ENCODE measurements around the gene CS. TPM values are rescaled to one million over a fixed set of nuclear protein-coding genes. Genes with fewer than 3 reads are reported as not detected.

CS gene
- total RNA-seq, 4 donors from 2014 or later, result 40.0 to 157 (median 72.8) TPM

DNA sequence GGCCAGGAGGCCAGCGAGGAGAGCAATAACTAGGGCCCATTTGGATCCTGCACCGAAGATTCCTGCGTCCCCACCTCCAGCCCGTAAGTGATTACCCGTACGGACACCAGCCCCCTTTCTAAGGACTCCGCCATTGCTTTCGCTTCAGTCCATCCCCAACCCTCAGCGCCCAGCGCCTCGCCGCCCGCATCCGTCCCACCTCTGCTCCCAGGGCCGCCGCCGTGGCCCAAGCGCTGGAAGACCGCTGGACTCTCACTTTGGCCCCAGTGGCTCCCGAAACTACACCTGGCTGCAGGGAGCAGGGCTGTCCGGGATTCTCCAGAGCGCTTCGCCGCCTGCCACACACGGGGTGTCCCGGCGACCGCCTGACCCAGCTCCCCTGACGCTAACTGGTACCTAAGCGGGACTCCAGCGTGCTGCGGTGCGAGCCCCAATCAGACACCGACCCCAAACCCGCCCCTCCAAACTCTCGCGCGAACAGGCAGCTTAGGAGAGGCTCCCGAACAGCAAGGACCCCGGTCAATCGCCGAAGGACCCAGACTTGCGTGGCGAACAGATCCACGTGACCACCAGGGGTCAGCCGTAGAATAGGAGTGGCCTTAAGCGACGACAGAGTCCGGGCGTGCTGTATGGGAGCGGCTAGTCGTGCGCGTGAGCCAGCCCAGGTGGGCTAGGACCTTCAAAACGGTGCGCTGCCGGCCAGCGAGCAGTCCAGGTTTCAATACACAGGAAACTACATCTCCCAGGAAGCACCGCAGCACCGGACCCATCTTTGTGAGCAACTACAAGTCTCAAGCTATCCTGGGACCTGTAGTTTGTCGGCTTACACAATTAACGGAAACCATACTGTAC lies 15.7 kb upstream of the CS start, which contains the start of gene CNPY2:
Gene CNPY2 (minus strand): TSS at position 367 of the 852 bp plus-strand sequence. CDS start 771 bp downstream, outside the sequence.
- Histone ChIP-seq H3K4me1 (peaks cover 0 to 5% of the 10 kb centered on the region in 2 donors), H3K27me3 (no peaks in the 10 kb centered on the region), H3K27ac (peak within 1 kb of the TSS; percentile 89 to 94), H3K36me3 (no peaks in the 10 kb centered on the region), H3K9me3 (no peaks in the 10 kb centered on the region), H3K4me3 (peak within 1 kb of the TSS; percentile 77 to 79)
- intact Hi-C loops (cut with DNase I; ENCODE audit: low total_unique reads), result no loop called here
- peak; percentile 42 to 71 for TF ChIP-seq POLR2A (IDR thresholded peaks at IDR 0.05)
- TF ChIP-seq, protein P1, sequence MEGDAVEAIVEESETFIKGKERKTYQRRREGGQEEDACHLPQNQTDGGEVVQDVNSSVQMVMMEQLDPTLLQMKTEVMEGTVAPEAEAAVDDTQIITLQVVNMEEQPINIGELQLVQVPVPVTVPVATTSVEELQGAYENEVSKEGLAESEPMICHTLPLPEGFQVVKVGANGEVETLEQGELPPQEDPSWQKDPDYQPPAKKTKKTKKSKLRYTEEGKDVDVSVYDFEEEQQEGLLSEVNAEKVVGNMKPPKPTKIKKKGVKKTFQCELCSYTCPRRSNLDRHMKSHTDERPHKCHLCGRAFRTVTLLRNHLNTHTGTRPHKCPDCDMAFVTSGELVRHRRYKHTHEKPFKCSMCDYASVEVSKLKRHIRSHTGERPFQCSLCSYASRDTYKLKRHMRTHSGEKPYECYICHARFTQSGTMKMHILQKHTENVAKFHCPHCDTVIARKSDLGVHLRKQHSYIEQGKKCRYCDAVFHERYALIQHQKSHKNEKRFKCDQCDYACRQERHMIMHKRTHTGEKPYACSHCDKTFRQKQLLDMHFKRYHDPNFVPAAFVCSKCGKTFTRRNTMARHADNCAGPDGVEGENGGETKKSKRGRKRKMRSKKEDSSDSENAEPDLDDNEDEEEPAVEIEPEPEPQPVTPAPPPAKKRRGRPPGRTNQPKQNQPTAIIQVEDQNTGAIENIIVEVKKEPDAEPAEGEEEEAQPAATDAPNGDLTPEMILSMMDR (IDR thresholded peaks at IDR 0.05), result peak in 3 of 4 experiments; percentile 4 to 53 (median 24)
- peak; percentile 93 to 96 for DNase-seq

DNA sequence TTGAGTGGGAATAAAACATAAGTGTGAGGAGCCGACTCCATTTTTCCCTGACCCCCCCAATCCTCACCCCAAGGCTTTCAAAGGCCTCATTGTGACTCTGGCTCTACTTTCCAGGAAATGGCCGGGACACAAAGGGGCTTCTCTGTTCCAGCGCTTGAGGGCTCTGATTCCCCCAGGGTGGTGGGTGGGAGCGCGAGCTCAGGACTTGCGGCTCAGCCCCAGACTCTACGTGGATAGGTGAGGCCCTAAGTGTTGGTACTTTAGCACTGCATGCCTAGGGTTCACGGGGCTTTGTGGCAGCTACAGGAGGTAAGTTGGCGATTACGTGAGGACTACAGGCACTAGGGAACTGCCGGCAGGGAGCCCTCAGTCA lies 15.1 kb upstream of the CS start:
- Histone ChIP-seq H3K27ac (peak overlapping the region; percentile 89 to 94), H3K4me1 (peaks cover 0 to 5% of the 10 kb centered on the region in 2 donors), H3K36me3 (no peaks in the 10 kb centered on the region), H3K9me3 (no peaks in the 10 kb centered on the region), H3K4me3 (peak overlapping the region; percentile 77 to 79), H3K27me3 (no peaks in the 10 kb centered on the region)
- TF ChIP-seq POLR2A (IDR thresholded peaks at IDR 0.05), result no peak
- TF ChIP-seq, protein P1 (IDR thresholded peaks at IDR 0.05), result no peak
- no peak for DNase-seq
- intact Hi-C loops (cut with DNase I; ENCODE audit: low total_unique reads), result no loop called here

DNA sequence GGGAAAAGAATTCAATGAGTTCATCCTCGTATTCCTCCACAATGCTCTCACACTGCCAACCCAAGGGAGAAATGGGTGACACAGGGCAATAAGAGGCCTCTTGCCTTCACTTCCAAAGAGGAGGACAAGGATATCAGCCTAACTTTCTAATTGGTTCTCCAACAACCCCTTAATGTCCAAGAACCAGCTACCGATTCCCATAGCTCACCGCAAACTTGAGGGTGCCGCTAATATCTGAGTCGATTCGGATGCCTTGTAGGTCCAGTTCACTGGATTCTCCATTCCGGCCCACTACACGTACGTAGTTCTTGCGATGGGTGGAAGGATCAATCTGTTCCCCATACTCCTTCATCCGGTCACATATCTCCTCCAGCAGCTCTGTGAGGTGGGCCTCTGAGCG lies 10.9 kb upstream of the CS start:
- Histone ChIP-seq H3K4me3 (no peak overlapping the region), H3K27me3 (no peaks in the 10 kb centered on the region), H3K9me3 (no peaks in the 10 kb centered on the region), H3K4me1 (peaks cover 0 to 5% of the 10 kb centered on the region in 2 donors), H3K36me3 (no peaks in the 10 kb centered on the region), H3K27ac (no peak overlapping the region)
- intact Hi-C loops (cut with DNase I; ENCODE audit: low total_unique reads), result no loop called here
- no peak for DNase-seq
- no peak for TF ChIP-seq POLR2A (IDR thresholded peaks at IDR 0.05)
- TF ChIP-seq, protein P1 (IDR thresholded peaks at IDR 0.05), result no peak

- DNase-seq, result no peak
- no peaks in the 10 kb centered on the region for H3K27me3 ChIP-seq
- no peaks in the 10 kb centered on the region for H3K4me1 ChIP-seq
- no peaks in the 10 kb centered on the region for H3K36me3 ChIP-seq
- H3K9me3 ChIP-seq, result no peaks in the 10 kb centered on the region
- TF ChIP-seq, protein P1 (IDR thresholded peaks at IDR 0.05), result no peak
- TF ChIP-seq POLR2A (IDR thresholded peaks at IDR 0.05), result no peak
- H3K4me3 ChIP-seq, result no peak overlapping the region
- intact Hi-C loops (cut with DNase I; ENCODE audit: low total_unique reads), result no loop called here
- no peak overlapping the region for H3K27ac ChIP-seq
Observed at GRCh38 chr12:56308714-56309113, 8.6 kb upstream of the CS start.

DNA sequence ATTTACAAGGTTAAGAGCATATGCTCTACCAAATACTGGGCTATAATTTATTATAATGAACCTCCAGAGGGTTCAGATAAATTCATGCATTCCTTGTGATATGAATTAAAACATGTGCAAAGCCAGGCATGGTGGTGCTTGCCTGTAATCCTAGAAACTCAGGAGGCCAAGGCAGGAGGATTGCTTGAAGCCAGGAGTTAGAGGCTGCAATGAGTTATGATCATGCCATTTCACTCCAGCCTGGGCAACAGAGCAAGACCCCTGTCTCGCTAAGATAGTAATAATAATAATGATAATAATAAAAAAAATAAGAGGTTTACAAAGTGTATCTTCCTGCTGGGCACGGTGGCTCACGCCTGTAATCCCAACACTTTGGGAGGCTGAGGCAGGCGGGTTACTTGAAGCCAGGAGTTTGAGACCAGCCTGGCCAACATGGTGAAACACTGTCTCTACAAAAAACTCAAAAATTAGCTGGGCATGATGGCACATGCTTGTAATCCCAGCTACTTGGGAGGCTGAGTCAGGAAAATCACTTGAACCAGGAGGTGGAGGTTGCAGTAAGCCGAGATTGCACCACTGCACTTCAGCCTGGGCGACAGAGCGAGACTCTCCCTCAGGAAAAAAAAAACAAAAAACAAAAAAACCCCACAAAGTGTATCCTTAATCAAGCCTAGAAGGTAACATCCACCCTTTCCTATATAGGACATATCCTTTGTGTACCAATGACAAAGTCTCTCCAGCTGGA lies 7.3 kb upstream of the CS start:
- H3K4me3 ChIP-seq, result no peak overlapping the region
- no peaks in the 10 kb centered on the region for H3K27me3 ChIP-seq
- intact Hi-C loops (cut with DNase I; ENCODE audit: low total_unique reads), result no loop called here
- no peaks in the 10 kb centered on the region for H3K9me3 ChIP-seq
- H3K36me3 ChIP-seq, result no peaks in the 10 kb centered on the region
- TF ChIP-seq, protein P1 (IDR thresholded peaks at IDR 0.05), result no peak
- TF ChIP-seq POLR2A (IDR thresholded peaks at IDR 0.05), result no peak
- H3K4me1 ChIP-seq, result no peaks in the 10 kb centered on the region
- no peak for DNase-seq
- H3K27ac ChIP-seq, result no peak overlapping the region

Data from uterus (tissue), 4 donors.